SK-N-SH (cell line): ENCODE results near the gene LHX5. TPM values are rescaled to one million over a fixed set of nuclear protein-coding genes. Genes with fewer than 3 reads are reported as not detected.
A peak's percentile ranks its signal among the peaks of the same experiment; 100 is the strongest.

ENCODE experiments used
- CTCF ChIA-PET: fragments of 300-600, 350-600 bp; formaldehyde crosslinking; extraction: SDS; loops from one replicate; lab custom pipeline; 2021; lab: Yijun Ruan, JAX
- POLR2A ChIA-PET: fragments of 350-600 bp; sonication (Branson Sonifier 250); formaldehyde crosslinking; extraction: SDS; loops from one replicate; lab custom pipeline; 2020; ENCODE audit warnings: antibody characterized with exemption, inconsistent platforms; lab: Yijun Ruan, JAX
- DNase-seq: peaks from one replicate; pipeline ENCODE4 v3.0.0; 2012
- H2AFZ ChIP-seq: fragments of 200-600 bp; sonication (generic); 2 replicates; pipeline ENCODE4 v1.8.1; 2016; ENCODE audit warnings: antibody characterized with exemption, mild to moderate bottlenecking, low read depth
- H3F3A ChIP-seq: fragments of 200-600 bp; sonication (generic); replicated peaks from 2 replicates; pipeline ENCODE3; 2016; ENCODE audit warnings: antibody characterized with exemption, mild to moderate bottlenecking; ENCODE audit not compliant: insufficient read depth
- H3K27ac ChIP-seq, 2 experiments: fragments of 200-500 bp in 1 of 2; fragments of 200-600 bp in 1 of 2; sonication (Bioruptor generic) in 1 of 2; sonication (generic), shearing (Covaris generic) in 1 of 2; 2 replicates each; pipeline versions ENCODE4 v1.5.1 to v1.6.1; 2014 to 2016; ENCODE audit warnings: low read depth in 2 of 2, inconsistent platforms in 1 of 2, low read length in 1 of 2, mild to moderate bottlenecking in 1 of 2, mixed read lengths in 1 of 2
- H3K27me3 ChIP-seq: fragments of 200-600 bp; sonication (generic), shearing (Covaris generic); 2 replicates; pipeline ENCODE4 v1.6.1; 2016; ENCODE audit warnings: mixed run types; ENCODE audit not compliant: insufficient read depth
- H3K36me3 ChIP-seq, 2 experiments: fragments of 200-500 bp in 1 of 2; fragments of 200-600 bp in 1 of 2; sonication (Bioruptor generic) in 1 of 2; sonication (generic) in 1 of 2; replicated peaks in 1 of 2; 2 replicates each; pipeline versions ENCODE3 to v1.5.1; 2014 to 2016; ENCODE audit warnings: low read length in 1 of 2, mild to moderate bottlenecking in 1 of 2; ENCODE audit not compliant: insufficient read depth in 2 of 2, control insufficient read depth in 1 of 2
- H3K4me1 ChIP-seq, 2 experiments: fragments of 200-500 bp in 1 of 2; fragments of 200-600 bp in 1 of 2; sonication (Bioruptor generic) in 1 of 2; sonication (generic), shearing (Covaris generic) in 1 of 2; 2 replicates each; pipeline versions ENCODE4 v1.5.1 to v1.6.1; 2014 to 2016; ENCODE audit warnings: low read depth in 1 of 2, low read length in 1 of 2, mixed run types in 1 of 2; ENCODE audit not compliant: insufficient read depth in 2 of 2, control insufficient read depth in 1 of 2
- H3K4me2 ChIP-seq: fragments of 200-600 bp; sonication (generic), shearing (Covaris generic); 2 replicates; pipeline ENCODE4 v1.6.1; 2017; ENCODE audit warnings: mixed run types
- H3K4me3 ChIP-seq, 2 experiments: fragments of 200-500 bp in 1 of 2; fragments of 200-600 bp in 1 of 2; sonication (Bioruptor generic) in 1 of 2; sonication (generic), shearing (Covaris generic) in 1 of 2; 2 replicates each; pipeline versions ENCODE4 v1.5.1 to v1.8.1; 2014 to 2016; ENCODE audit warnings: low read depth in 2 of 2, inconsistent platforms in 1 of 2, low read length in 1 of 2, mild to moderate bottlenecking in 1 of 2, mixed read lengths in 1 of 2, moderate library complexity in 1 of 2
- H3K79me2 ChIP-seq: fragments of 200-600 bp; sonication (generic); 2 replicates; pipeline ENCODE4 v1.8.1; 2017; ENCODE audit warnings: mild to moderate bottlenecking; ENCODE audit not compliant: insufficient read depth
- H3K9ac ChIP-seq: fragments of 200-600 bp; sonication (generic); 2 replicates; pipeline ENCODE4 v1.6.1; 2017; ENCODE audit warnings: mixed run types
- H3K9me2 ChIP-seq: fragments of 200-600 bp; sonication (generic); 2 replicates; pipeline ENCODE4 v1.6.1; 2017; ENCODE audit warnings: mixed run types
- H3K9me3 ChIP-seq: fragments of 200-600 bp; sonication (generic); 2 replicates; pipeline ENCODE4 v1.6.1; 2017; ENCODE audit warnings: mixed run types, mild to moderate bottlenecking, moderate library complexity
- H4K20me1 ChIP-seq: fragments of 200-600 bp; sonication (generic); 2 replicates; pipeline ENCODE4 v1.6.1; 2017; ENCODE audit warnings: mild to moderate bottlenecking, mixed run types; ENCODE audit not compliant: insufficient read depth
- CHD2 ChIP-seq: fragments of 150-350 bp; IDR thresholded peaks from 2 replicates; pipeline ENCODE4 v1.6.1; 2018; ENCODE audit warnings: low read length; ENCODE audit not compliant: partially characterized antibody
- ELF1 ChIP-seq: IDR thresholded peaks from 2 replicates; pipeline ENCODE4 v1.4.0; 2012
- EP300 ChIP-seq, 2 experiments: IDR thresholded peaks; 2 replicates each; pipeline versions ENCODE4 v1.4.0 to v1.6.1; 2012; ENCODE audit warnings: borderline replicate concordance in 1 of 2, low read depth in 1 of 2, low read length in 1 of 2
- FOXM1 ChIP-seq: IDR thresholded peaks from 2 replicates; pipeline ENCODE4 v1.4.0; 2012; ENCODE audit warnings: low read depth, mild to moderate bottlenecking
- GATA2 ChIP-seq: sonication (generic); formaldehyde crosslinking; IDR thresholded peaks from 2 replicates; pipeline ENCODE4 v1.5.0; 2020; ENCODE audit warnings: mild to moderate bottlenecking, missing genetic modification reagents
- IRF3 ChIP-seq: fragments of 150-350 bp; IDR thresholded peaks from 2 replicates; pipeline ENCODE4 v1.6.1; 2016; ENCODE audit warnings: mild to moderate bottlenecking, low read depth, low read length
- MEF2A ChIP-seq: IDR thresholded peaks from 2 replicates; pipeline ENCODE4 v1.4.0; 2012; ENCODE audit warnings: low read depth, borderline replicate concordance
- MXI1 ChIP-seq: IDR thresholded peaks from 2 replicates; pipeline ENCODE4 v1.6.1; 2012; ENCODE audit warnings: mild to moderate bottlenecking, low read depth, low read length, improper control_type of control experiment
- NFIC ChIP-seq: IDR thresholded peaks from 2 replicates; pipeline ENCODE4 v1.4.0; 2012; ENCODE audit warnings: borderline replicate concordance
- NRF1 ChIP-seq: IDR thresholded peaks from 2 replicates; pipeline ENCODE4 v1.6.1; 2012; ENCODE audit warnings: low read depth, mild to moderate bottlenecking, low read length
- PBX3 ChIP-seq: IDR thresholded peaks from 2 replicates; pipeline ENCODE4; 2012
- RAD21 ChIP-seq: IDR thresholded peaks from 2 replicates; pipeline ENCODE4 v1.6.1; 2012; ENCODE audit warnings: mild to moderate bottlenecking, low read length
- RCOR1 ChIP-seq: fragments of 150-350 bp; IDR thresholded peaks from 2 replicates; pipeline ENCODE4 v1.6.1; 2017; ENCODE audit warnings: antibody characterized with exemption, low read length
- RFX5 ChIP-seq: IDR thresholded peaks from 2 replicates; pipeline ENCODE4 v1.6.1; 2012; ENCODE audit warnings: mild to moderate bottlenecking, improper control_type of control experiment, low read length
- RXRA ChIP-seq: IDR thresholded peaks from 2 replicates; pipeline ENCODE4 v1.4.0; 2012; ENCODE audit warnings: low read depth, mild to moderate bottlenecking, borderline replicate concordance
- SMC3 ChIP-seq: IDR thresholded peaks from 2 replicates; pipeline ENCODE4 v1.6.1; 2012; ENCODE audit warnings: low read depth, low read length, improper control_type of control experiment
- TEAD4 ChIP-seq: IDR thresholded peaks from 2 replicates; pipeline ENCODE4 v1.4.0; 2012; ENCODE audit warnings: mild to moderate bottlenecking, borderline replicate concordance; ENCODE audit not compliant: insufficient read depth
- WGBS: methylation state at CpG from one replicate; pipeline ENCODE4 v1.1.6; 2017; ENCODE audit warnings: low lambda C conversion rate; 5-methylcytosine and 5-hydroxymethylcytosine counted together
- polyA plus RNA-seq, 3 experiments: library from polyadenylated mRNA; depleted of rRNA; stranded (reverse); fragments of >200 nt; gene quantifications; 2 replicates each; pipeline ENCODE4 v1.2.3, GENCODE V29; 2012
- TF ChIP-seq, protein P1 (sequence below): IDR thresholded peaks from 2 replicates; pipeline ENCODE4 v1.4.0; 2012; ENCODE audit warnings: low read depth, borderline replicate concordance
- TF ChIP-seq, protein P2 (sequence below): IDR thresholded peaks from 2 replicates; pipeline ENCODE4 v1.4.0; 2012; ENCODE audit warnings: low read depth, borderline replicate concordance

The LHX5 gene
- polyA plus RNA-seq, 1 of the 3 experiments (the other 2 are of a cell fraction): not detected

DNA sequence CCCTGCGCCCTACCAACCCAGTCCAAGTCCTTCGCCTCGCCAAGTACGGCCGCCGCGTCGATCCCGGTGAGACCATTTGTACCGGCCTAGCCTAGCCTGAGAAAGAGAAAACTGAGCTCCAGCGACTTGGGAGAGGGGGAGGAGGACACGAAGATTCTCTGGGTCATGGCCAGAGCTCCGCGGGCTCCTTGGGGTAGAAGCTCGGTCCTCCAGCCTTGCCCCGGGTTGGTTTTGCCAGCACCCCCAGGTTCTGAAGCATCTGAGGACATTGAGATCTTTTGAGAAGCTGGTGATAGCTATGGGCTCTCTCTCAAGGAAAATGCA, 7.3 kb downstream of the LHX5 start:
- Histone ChIP-seq H3K4me3 (no peak overlapping the region), H3K9ac (no peak overlapping the region), H2AFZ (no peak overlapping the region), H4K20me1 (0 out of 2 replicates have a peak, but pooled peaks cover 12% of the 10 kb centered on the region), H3K9me2 (no peaks in the 10 kb centered on the region), H3K4me2 (peak overlapping the region; percentile 44), H3F3A (no peaks in the 10 kb centered on the region), H3K4me1 (no peaks in the 10 kb centered on the region; a peak in 1 of 4 replicates), H3K9me3 (no peaks in the 10 kb centered on the region), H3K27ac (no peak overlapping the region), H3K27me3 (peaks cover 67% of the 10 kb centered on the region), H3K36me3 (no peaks in the 10 kb centered on the region), H3K79me2 (no peaks in the 10 kb centered on the region)
- TF ChIP-seq RXRA (no peak), GATA2 (CRISPR knock-in tag) (no peak), MXI1 (no peak), TEAD4 (no peak), EP300 (IDR thresholded peaks at IDR 0.05; ENCODE audit: borderline replicate concordance in 1 of 2, low read depth in 1 of 2, low read length in 1 of 2) (no peak), IRF3 (no peak), PBX3 (no peak), MEF2A (no peak), NFIC (no peak), RCOR1 (no peak), FOXM1 (no peak), CHD2 (no peak), NRF1 (no peak), RFX5 (no peak), RAD21 (no peak), ELF1 (no peak), SMC3 (no peak)
- TF ChIP-seq, protein P1, sequence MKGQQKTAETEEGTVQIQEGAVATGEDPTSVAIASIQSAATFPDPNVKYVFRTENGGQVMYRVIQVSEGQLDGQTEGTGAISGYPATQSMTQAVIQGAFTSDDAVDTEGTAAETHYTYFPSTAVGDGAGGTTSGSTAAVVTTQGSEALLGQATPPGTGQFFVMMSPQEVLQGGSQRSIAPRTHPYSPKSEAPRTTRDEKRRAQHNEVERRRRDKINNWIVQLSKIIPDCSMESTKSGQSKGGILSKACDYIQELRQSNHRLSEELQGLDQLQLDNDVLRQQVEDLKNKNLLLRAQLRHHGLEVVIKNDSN: no peak
- TF ChIP-seq, protein P2, sequence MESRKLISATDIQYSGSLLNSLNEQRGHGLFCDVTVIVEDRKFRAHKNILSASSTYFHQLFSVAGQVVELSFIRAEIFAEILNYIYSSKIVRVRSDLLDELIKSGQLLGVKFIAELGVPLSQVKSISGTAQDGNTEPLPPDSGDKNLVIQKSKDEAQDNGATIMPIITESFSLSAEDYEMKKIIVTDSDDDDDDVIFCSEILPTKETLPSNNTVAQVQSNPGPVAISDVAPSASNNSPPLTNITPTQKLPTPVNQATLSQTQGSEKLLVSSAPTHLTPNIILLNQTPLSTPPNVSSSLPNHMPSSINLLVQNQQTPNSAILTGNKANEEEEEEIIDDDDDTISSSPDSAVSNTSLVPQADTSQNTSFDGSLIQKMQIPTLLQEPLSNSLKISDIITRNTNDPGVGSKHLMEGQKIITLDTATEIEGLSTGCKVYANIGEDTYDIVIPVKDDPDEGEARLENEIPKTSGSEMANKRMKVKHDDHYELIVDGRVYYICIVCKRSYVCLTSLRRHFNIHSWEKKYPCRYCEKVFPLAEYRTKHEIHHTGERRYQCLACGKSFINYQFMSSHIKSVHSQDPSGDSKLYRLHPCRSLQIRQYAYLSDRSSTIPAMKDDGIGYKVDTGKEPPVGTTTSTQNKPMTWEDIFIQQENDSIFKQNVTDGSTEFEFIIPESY: no peak
- CTCF ChIA-PET: interaction anchor here (0.6 to 1.1 kb wide), 3 partner anchors 10 to 448 kb away, joined by 3 to 4 read pairs (median 4); no protein-coding TSS in a partner anchor
- POLR2A ChIA-PET: no interaction called here
- 2% methylated on average over 14 of the region's 16 CpGs for WGBS
- DNase-seq: peak; percentile 27
